WERI-Rb-1 (cell line): ENCODE data around the gene SPRED3.

Experiments used
- DNase-seq: peaks from one replicate; pipeline ENCODE4 v3.0.0-alpha.2; 2020
- H3K27ac ChIP-seq: fragments of 250-450 bp; sonication (Bioruptor Pico); 2 replicates; pipeline ENCODE4 v1.5.1; 2020; ENCODE audit warnings: mild to moderate bottlenecking, moderate library complexity
- H3K27me3 ChIP-seq: fragments of 250-450 bp; sonication (Bioruptor Pico); 2 replicates; pipeline ENCODE4 v1.5.1; 2021; ENCODE audit warnings: mild to moderate bottlenecking, low read depth, moderate library complexity; ENCODE audit not compliant: insufficient read depth, severe bottlenecking
- H3K36me3 ChIP-seq: fragments of 250-450 bp; sonication (Bioruptor Pico); 2 replicates; pipeline ENCODE4 v1.5.1; 2020; ENCODE audit warnings: mild to moderate bottlenecking, moderate library complexity
- H3K4me3 ChIP-seq: 2 replicates; pipeline ENCODE4 v1.5.1; 2011; ENCODE audit warnings: low read depth, mild to moderate bottlenecking, control low read depth, low read length
- H3K9me3 ChIP-seq: fragments of 250-450 bp; sonication (Bioruptor Pico); 2 replicates; pipeline ENCODE4 v1.5.1; 2021; ENCODE audit warnings: mild to moderate bottlenecking, moderate library complexity; ENCODE audit not compliant: severe bottlenecking
- TF ChIP-seq, protein P1 (sequence below): IDR thresholded peaks from 2 replicates; pipeline ENCODE4 v1.5.1; 2011; ENCODE audit warnings: low read depth, mild to moderate bottlenecking, control low read depth, inconsistent platforms, low read length

Gene SPRED3

DNA sequence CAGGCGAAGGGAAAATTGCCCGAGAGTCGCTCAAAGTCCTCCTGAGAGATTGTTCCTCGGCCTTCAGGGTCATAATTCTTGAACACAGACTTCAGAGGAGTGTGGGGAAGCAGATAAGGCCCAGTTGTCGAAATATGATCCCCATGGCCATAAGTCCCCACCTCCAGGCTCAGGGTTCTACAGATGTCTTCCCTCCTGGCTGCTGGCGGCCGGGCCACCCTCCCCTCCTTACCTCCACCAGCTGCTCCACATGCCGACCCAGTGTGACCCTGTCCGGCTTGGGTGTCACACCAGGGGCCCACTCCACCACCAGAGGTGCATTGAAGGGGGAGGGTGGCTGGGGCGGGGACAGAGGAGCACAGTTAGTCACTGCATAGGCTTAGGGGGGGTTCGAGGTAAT lies 24.5 kb downstream of the SPRED3 start:
- Histone ChIP-seq H3K9me3 (peaks cover 4% of the 10 kb centered on the region), H3K36me3 (no peaks in the 10 kb centered on the region; the same call in 1 of the 2 replicates), H3K27me3 (no peaks in the 10 kb centered on the region), H3K4me3 (no peak overlapping the region; the same call in 1 of the 2 replicates), H3K27ac (peak overlapping the region; percentile 97)
- DNase-seq: peak; percentile 90
- TF ChIP-seq, protein P1, sequence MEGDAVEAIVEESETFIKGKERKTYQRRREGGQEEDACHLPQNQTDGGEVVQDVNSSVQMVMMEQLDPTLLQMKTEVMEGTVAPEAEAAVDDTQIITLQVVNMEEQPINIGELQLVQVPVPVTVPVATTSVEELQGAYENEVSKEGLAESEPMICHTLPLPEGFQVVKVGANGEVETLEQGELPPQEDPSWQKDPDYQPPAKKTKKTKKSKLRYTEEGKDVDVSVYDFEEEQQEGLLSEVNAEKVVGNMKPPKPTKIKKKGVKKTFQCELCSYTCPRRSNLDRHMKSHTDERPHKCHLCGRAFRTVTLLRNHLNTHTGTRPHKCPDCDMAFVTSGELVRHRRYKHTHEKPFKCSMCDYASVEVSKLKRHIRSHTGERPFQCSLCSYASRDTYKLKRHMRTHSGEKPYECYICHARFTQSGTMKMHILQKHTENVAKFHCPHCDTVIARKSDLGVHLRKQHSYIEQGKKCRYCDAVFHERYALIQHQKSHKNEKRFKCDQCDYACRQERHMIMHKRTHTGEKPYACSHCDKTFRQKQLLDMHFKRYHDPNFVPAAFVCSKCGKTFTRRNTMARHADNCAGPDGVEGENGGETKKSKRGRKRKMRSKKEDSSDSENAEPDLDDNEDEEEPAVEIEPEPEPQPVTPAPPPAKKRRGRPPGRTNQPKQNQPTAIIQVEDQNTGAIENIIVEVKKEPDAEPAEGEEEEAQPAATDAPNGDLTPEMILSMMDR: no peak

GRCh38 chr19:38413416-38413815 lies 24.9 kb downstream of the SPRED3 start:
- Histone ChIP-seq H3K27me3 (no peaks in the 10 kb centered on the region), H3K27ac (peak overlapping the region; percentile 97), H3K4me3 (no peak overlapping the region; the same call in 1 of the 2 replicates), H3K9me3 (peaks cover 4% of the 10 kb centered on the region), H3K36me3 (no peaks in the 10 kb centered on the region; the same call in 1 of the 2 replicates)
- DNase-seq: no peak
- TF ChIP-seq, protein P1: no peak

DNA sequence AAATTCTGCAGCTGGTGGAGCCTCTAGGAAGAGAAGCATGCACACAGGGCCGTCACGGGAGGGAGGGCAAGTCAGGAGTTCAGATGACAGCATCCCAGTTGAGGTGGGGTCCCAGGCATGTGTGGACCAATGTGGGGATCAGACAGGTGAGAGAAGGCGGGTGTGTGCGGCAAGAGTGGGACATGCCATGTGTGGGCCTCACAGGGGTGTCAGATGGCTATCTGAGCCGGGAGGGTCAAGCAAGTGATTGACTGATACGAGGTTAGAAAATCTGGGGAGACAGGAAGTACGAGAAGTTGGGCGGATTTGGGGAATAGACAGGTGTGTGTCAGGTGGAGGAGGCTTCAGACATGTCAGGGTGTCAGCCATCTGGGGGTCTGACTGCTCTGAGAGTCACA lies 28.6 kb downstream of the SPRED3 start:
- Histone ChIP-seq H3K4me3 (no peak overlapping the region), H3K27ac (no peak overlapping the region)

GRCh38 chr19:38417544-38418506 lies 29.3 kb downstream of the SPRED3 start:
- TF ChIP-seq, protein P1: no peak
- Histone ChIP-seq H3K4me3 (no peak overlapping the region), H3K9me3 (no peaks in the 10 kb centered on the region), H3K27ac (no peak overlapping the region), H3K36me3 (no peaks in the 10 kb centered on the region), H3K27me3 (no peaks in the 10 kb centered on the region)
- no peak for DNase-seq

More for the DNA sequence above, 28.6 kb downstream of the SPRED3 start:
- TF ChIP-seq, protein P1: no peak
- Histone ChIP-seq H3K36me3 (no peaks in the 10 kb centered on the region), H3K9me3 (peaks cover under 1% of the 10 kb centered on the region), H3K27me3 (no peaks in the 10 kb centered on the region)
- DNase-seq: no peak

- no peaks in the 10 kb centered on the region for H3K27me3 ChIP-seq
- H3K27ac ChIP-seq: no peak overlapping the region
- TF ChIP-seq, protein P1: no peak
- DNase-seq: no peak
- H3K4me3 ChIP-seq: no peak overlapping the region
- no peaks in the 10 kb centered on the region for H3K36me3 ChIP-seq
- H3K9me3 ChIP-seq: no peaks in the 10 kb centered on the region
Measured at GRCh38 chr19:38420935-38421334, 32.4 kb downstream of the SPRED3 start.
